ENCODE results near the gene OLIG1. TPM values are rescaled to one million over a fixed set of nuclear protein-coding genes. Genes with fewer than 3 reads are reported as not detected.

Gene OLIG1
- total and polyA plus RNA-seq, 9 donors, result 0.13 to 0.50 (median 0.36) TPM; not detected in 1

DNA sequence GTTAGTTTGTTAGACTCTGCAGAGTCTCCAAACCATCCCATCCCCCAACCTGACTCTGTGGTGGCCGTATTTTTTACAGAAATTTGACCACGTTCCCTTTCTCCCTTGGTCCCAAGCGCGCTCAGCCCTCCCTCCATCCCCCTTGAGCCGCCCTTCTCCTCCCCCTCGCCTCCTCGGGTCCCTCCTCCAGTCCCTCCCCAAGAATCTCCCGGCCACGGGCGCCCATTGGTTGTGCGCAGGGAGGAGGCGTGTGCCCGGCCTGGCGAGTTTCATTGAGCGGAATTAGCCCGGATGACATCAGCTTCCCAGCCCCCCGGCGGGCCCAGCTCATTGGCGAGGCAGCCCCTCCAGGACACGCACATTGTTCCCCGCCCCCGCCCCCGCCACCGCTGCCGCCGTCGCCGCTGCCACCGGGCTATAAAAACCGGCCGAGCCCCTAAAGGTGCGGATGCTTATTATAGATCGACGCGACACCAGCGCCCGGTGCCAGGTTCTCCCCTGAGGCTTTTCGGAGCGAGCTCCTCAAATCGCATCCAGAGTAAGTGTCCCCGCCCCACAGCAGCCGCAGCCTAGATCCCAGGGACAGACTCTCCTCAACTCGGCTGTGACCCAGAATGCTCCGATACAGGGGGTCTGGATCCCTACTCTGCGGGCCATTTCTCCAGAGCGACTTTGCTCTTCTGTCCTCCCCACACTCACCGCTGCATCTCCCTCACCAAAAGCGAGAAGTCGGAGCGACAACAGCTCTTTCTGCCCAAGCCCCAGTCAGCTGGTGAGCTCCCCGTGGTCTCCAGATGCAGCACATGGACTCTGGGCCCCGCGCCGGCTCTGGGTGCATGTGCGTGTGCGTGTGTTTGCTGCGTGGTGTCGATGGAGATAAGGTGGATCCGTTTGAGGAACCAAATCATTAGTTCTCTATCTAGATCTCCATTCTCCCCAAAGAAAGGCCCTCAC, 44.2 kb upstream of the OLIG1 start, which contains the start of gene OLIG2:
OLIG2 (plus strand) TSS at position 447 of the 954 bp plus-strand sequence. CDS start 928 bp downstream, outside the sequence.
- Histone ChIP-seq H3K27me3 (ENCODE audit: control insufficient read depth, insufficient read depth, low read length) (peaks cover 96% of the 10 kb centered on the region), H3K4me1 (ENCODE audit: control insufficient read depth, insufficient read depth, low read length) (peaks cover 53% of the 10 kb centered on the region), H3K4me3 (ENCODE audit: low read length) (no peak within 1 kb of the TSS), H3K9me3 (replicated peaks; ENCODE audit: control insufficient read depth, low read depth, low read length) (no peaks in the 10 kb centered on the region), H3K27ac (ENCODE audit: low read length) (no peak within 1 kb of the TSS), H3K36me3 (ENCODE audit: control insufficient read depth, insufficient read depth, low read length) (no peaks in the 10 kb centered on the region)
- WGBS (ENCODE audit: insufficient coverage), result 1% methylated on average over 45 of the region's 59 CpGs
- no peak for DNase-seq

DNA sequence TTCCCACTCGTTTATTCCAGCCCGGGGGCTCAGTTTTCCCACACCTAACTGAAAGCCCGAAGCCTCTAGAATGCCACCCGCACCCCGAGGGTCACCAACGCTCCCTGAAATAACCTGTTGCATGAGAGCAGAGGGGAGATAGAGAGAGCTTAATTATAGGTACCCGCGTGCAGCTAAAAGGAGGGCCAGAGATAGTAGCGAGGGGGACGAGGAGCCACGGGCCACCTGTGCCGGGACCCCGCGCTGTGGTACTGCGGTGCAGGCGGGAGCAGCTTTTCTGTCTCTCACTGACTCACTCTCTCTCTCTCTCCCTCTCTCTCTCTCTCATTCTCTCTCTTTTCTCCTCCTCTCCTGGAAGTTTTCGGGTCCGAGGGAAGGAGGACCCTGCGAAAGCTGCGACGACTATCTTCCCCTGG, 43.5 kb upstream of the OLIG1 start:
- WGBS (ENCODE audit: insufficient coverage), result 1% methylated on average over 12 of the region's 21 CpGs
- H3K4me3 ChIP-seq (ENCODE audit: low read length), result no peak overlapping the region
- no peak overlapping the region for H3K27ac ChIP-seq (ENCODE audit: low read length)
- H3K4me1 ChIP-seq (ENCODE audit: control insufficient read depth, insufficient read depth, low read length), result peaks cover 53% of the 10 kb centered on the region
- no peaks in the 10 kb centered on the region for H3K36me3 ChIP-seq (ENCODE audit: control insufficient read depth, insufficient read depth, low read length)
- H3K9me3 ChIP-seq (replicated peaks; ENCODE audit: control insufficient read depth, low read depth, low read length), result no peaks in the 10 kb centered on the region
- DNase-seq, result no peak
- H3K27me3 ChIP-seq (ENCODE audit: control insufficient read depth, insufficient read depth, low read length), result peaks cover 96% of the 10 kb centered on the region

DNA sequence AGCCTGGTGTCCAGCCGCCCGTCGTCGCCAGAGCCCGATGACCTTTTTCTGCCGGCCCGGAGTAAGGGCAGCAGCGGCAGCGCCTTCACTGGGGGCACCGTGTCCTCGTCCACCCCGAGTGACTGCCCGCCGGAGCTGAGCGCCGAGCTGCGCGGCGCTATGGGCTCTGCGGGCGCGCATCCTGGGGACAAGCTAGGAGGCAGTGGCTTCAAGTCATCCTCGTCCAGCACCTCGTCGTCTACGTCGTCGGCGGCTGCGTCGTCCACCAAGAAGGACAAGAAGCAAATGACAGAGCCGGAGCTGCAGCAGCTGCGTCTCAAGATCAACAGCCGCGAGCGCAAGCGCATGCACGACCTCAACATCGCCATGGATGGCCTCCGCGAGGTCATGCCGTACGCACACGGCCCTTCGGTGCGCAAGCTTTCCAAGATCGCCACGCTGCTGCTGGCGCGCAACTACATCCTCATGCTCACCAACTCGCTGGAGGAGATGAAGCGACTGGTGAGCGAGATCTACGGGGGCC, 43.0 kb upstream of the OLIG1 start:
- under 1% methylated on average over 54 of the region's 54 CpGs for WGBS (ENCODE audit: insufficient coverage)
- Histone ChIP-seq H3K9me3 (replicated peaks; ENCODE audit: control insufficient read depth, low read depth, low read length) (no peaks in the 10 kb centered on the region), H3K36me3 (ENCODE audit: control insufficient read depth, insufficient read depth, low read length) (no peaks in the 10 kb centered on the region), H3K27me3 (ENCODE audit: control insufficient read depth, insufficient read depth, low read length) (peaks cover 96% of the 10 kb centered on the region), H3K4me3 (ENCODE audit: low read length) (no peak overlapping the region), H3K4me1 (ENCODE audit: control insufficient read depth, insufficient read depth, low read length) (peaks cover 53% of the 10 kb centered on the region), H3K27ac (ENCODE audit: low read length) (no peak overlapping the region)
- DNase-seq, result no peak

GRCh38 chr21:33027401-33028286, 42.3 kb upstream of the OLIG1 start:
- H3K4me3 ChIP-seq (ENCODE audit: low read length), result no peak overlapping the region

GRCh38 chr21:33028287-33028670, 41.7 kb upstream of the OLIG1 start:
- Histone ChIP-seq H3K4me1 (ENCODE audit: control insufficient read depth, insufficient read depth, low read length) (peaks cover 47% of the 10 kb centered on the region), H3K27ac (ENCODE audit: low read length) (no peak overlapping the region), H3K9me3 (replicated peaks; ENCODE audit: control insufficient read depth, low read depth, low read length) (no peaks in the 10 kb centered on the region), H3K27me3 (ENCODE audit: control insufficient read depth, insufficient read depth, low read length) (peaks cover 96% of the 10 kb centered on the region), H3K4me3 (ENCODE audit: low read length) (no peak overlapping the region), H3K36me3 (ENCODE audit: control insufficient read depth, insufficient read depth, low read length) (no peaks in the 10 kb centered on the region)
- no CpG with 5 or more reads among the region's 15 CpGs for WGBS (ENCODE audit: insufficient coverage)
- no peak for DNase-seq

More at GRCh38 chr21:33027401-33028286, 42.3 kb upstream of the OLIG1 start:
- no peak for DNase-seq
- WGBS (ENCODE audit: insufficient coverage), result under 1% methylated on average over 75 of the region's 85 CpGs
- no peak overlapping the region for H3K27ac ChIP-seq (ENCODE audit: low read length)
- peaks cover 96% of the 10 kb centered on the region for H3K27me3 ChIP-seq (ENCODE audit: control insufficient read depth, insufficient read depth, low read length)
- peaks cover 52% of the 10 kb centered on the region for H3K4me1 ChIP-seq (ENCODE audit: control insufficient read depth, insufficient read depth, low read length)
- no peaks in the 10 kb centered on the region for H3K9me3 ChIP-seq (replicated peaks; ENCODE audit: control insufficient read depth, low read depth, low read length)
- no peaks in the 10 kb centered on the region for H3K36me3 ChIP-seq (ENCODE audit: control insufficient read depth, insufficient read depth, low read length)

- Histone ChIP-seq H3K4me1 (ENCODE audit: control insufficient read depth, insufficient read depth, low read length) (peaks cover 47% of the 10 kb centered on the region), H3K9me3 (replicated peaks; ENCODE audit: control insufficient read depth, low read depth, low read length) (no peaks in the 10 kb centered on the region), H3K27me3 (ENCODE audit: control insufficient read depth, insufficient read depth, low read length) (peaks cover 96% of the 10 kb centered on the region), H3K36me3 (ENCODE audit: control insufficient read depth, insufficient read depth, low read length) (no peaks in the 10 kb centered on the region), H3K4me3 (ENCODE audit: low read length) (no peak overlapping the region), H3K27ac (ENCODE audit: low read length) (no peak overlapping the region)
- WGBS (ENCODE audit: insufficient coverage), result 1% methylated on average over 19 of the region's 28 CpGs
- no peak for DNase-seq
Measured at GRCh38 chr21:33028773-33029384, 41.1 kb upstream of the OLIG1 start.

DNA sequence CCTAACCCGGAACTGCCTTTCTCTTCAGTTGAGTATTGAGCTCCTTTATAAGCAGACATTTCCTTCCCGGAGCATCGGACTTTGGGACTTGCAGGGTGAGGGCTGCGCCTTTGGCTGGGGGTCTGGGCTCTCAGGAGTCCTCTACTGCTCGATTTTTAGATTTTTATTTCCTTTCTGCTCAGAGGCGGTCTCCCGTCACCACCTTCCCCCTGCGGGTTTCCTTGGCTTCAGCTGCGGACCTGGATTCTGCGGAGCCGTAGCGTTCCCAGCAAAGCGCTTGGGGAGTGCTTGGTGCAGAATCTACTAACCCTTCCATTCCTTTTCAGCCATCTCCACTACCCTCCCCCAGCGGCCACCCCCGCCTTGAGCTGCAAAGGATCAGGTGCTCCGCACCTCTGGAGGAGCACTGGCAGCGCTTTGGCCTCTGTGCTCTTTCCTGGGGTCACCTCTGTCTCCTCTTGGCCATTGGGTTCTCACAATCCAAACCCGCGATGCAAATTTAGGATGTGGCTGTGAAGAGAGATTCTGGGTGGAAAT, 40.5 kb upstream of the OLIG1 start:
- no peak overlapping the region for H3K27ac ChIP-seq (ENCODE audit: low read length)
- H3K4me3 ChIP-seq (ENCODE audit: low read length), result no peak overlapping the region
- no peaks in the 10 kb centered on the region for H3K9me3 ChIP-seq (replicated peaks; ENCODE audit: control insufficient read depth, low read depth, low read length)
- H3K4me1 ChIP-seq (ENCODE audit: control insufficient read depth, insufficient read depth, low read length), result peaks cover 45% of the 10 kb centered on the region
- peaks cover 96% of the 10 kb centered on the region for H3K27me3 ChIP-seq (ENCODE audit: control insufficient read depth, insufficient read depth, low read length)
- WGBS (ENCODE audit: insufficient coverage), result 3% methylated on average over 17 of the region's 19 CpGs
- no peaks in the 10 kb centered on the region for H3K36me3 ChIP-seq (ENCODE audit: control insufficient read depth, insufficient read depth, low read length)
- no peak for DNase-seq

DNA sequence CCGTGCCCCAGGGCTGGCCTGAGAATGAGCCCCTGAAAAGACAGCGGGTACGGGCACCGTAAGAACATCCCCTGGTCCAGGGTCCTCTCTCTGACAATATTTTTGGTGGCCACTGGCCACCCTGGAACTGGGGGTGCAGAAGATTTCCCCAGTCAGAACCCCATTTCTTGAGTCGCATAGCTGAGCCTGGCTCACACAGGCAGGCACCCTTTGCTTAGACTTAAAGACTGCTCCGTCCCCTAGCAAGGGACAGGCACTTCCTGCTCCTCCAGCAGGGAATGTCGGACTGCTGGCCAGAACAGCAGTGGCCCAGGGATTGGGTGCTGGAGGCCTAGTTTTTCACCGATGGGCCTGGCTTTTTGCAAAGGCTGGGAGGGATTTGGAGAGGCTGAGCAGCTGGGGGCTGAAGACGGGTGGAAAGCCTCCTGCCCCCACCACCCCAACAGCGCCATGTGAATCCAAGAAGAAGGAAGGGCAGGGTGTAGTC, 39.9 kb upstream of the OLIG1 start:
- 8% methylated on average over 6 of the region's 10 CpGs for WGBS (ENCODE audit: insufficient coverage)
- no peak overlapping the region for H3K4me3 ChIP-seq (ENCODE audit: low read length)
- no peaks in the 10 kb centered on the region for H3K36me3 ChIP-seq (ENCODE audit: control insufficient read depth, insufficient read depth, low read length)
- peaks cover 96% of the 10 kb centered on the region for H3K27me3 ChIP-seq (ENCODE audit: control insufficient read depth, insufficient read depth, low read length)
- H3K4me1 ChIP-seq (ENCODE audit: control insufficient read depth, insufficient read depth, low read length), result peaks cover 42% of the 10 kb centered on the region
- no peak overlapping the region for H3K27ac ChIP-seq (ENCODE audit: low read length)
- H3K9me3 ChIP-seq (replicated peaks; ENCODE audit: control insufficient read depth, low read depth, low read length), result no peaks in the 10 kb centered on the region
- DNase-seq, result no peak

DNA sequence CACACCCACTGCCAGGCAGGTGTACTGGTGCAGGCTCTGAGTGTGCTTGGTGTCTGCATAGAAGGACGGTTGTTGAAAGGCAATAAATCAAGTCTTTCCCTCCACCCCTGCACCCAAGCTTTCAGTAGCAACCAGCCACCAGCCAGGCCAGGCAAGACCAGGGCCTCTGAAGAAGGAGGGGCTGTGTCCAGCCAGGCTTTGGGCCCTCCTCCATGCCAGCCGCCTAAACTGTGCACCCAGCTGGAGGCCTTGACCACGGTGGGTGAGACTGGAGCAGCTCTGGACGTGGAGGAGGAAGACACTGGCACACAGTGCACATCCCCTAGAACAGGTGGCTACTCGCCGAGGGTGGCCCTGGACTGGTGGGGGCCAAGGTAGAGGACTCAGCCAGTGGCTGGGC, 39.3 kb upstream of the OLIG1 start:
- peaks cover 38% of the 10 kb centered on the region for H3K4me1 ChIP-seq (ENCODE audit: control insufficient read depth, insufficient read depth, low read length)
- WGBS (ENCODE audit: insufficient coverage), result 25% methylated on average over 5 of the region's 6 CpGs

More for the DNA sequence above, 39.3 kb upstream of the OLIG1 start:
- Histone ChIP-seq H3K36me3 (ENCODE audit: control insufficient read depth, insufficient read depth, low read length) (no peaks in the 10 kb centered on the region), H3K4me3 (ENCODE audit: low read length) (no peak overlapping the region), H3K27me3 (ENCODE audit: control insufficient read depth, insufficient read depth, low read length) (peaks cover 96% of the 10 kb centered on the region), H3K27ac (ENCODE audit: low read length) (no peak overlapping the region), H3K9me3 (replicated peaks; ENCODE audit: control insufficient read depth, low read depth, low read length) (no peaks in the 10 kb centered on the region)
- no peak for DNase-seq
